ENCODE results near the gene OLFM2. TPM values are rescaled to one million over a fixed set of nuclear protein-coding genes. Genes with fewer than 3 reads are reported as not detected.

The OLFM2 gene
- total RNA-seq, 1 experiment from 2014 or later, result 75.6 TPM

DNA sequence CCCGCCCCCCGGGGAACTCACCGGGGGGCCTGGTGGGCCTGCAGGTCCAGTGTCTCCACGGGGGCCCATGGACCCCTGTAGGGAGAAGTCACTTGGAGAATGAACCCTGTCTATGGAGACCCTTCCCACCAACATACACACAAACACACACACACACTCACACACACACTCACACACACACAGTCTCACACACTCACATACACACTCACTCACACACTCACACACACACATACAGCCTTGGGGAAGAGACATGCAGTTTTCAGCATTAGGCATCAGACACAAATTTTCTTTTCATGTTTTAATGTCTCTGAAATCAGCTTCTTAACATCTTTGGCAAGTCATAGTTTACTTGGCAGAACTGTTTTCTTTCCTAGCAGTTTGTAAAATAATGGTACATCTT is 31.0 kb upstream of the OLFM2 start:
- Histone ChIP-seq H3K4me1 (ENCODE audit: insufficient read depth, low read length) (no peaks in the 10 kb centered on the region), H3T11ph (ENCODE audit: low read length) (no peak overlapping the region), H2AK5ac (ENCODE audit: insufficient read length, low read length) (no peak overlapping the region), H2BK20ac (ENCODE audit: low read depth, low read length, poor library complexity, severe bottlenecking) (no peak overlapping the region), H3K23ac (ENCODE audit: insufficient read length, low read depth, low read length) (no peak overlapping the region), H3K18ac (ENCODE audit: insufficient read length, low read depth, low read length) (no peak overlapping the region), H3K27me3 (ENCODE audit: insufficient read depth, low read length) (peaks cover 2% of the 10 kb centered on the region; the same call in 1 of the 2 replicates), H4K8ac (replicated peaks; ENCODE audit: insufficient read length, low read depth, low read length) (no peak overlapping the region), H3K14ac (ENCODE audit: insufficient read depth, low read length) (no peak overlapping the region), H2BK15ac (ENCODE audit: low read depth, low read length) (no peak overlapping the region), H4K5ac (ENCODE audit: insufficient read length, low read depth, low read length) (no peak overlapping the region), H3K9me3 (ENCODE audit: control insufficient read depth, low read depth, low read length) (no peaks in the 10 kb centered on the region), H2BK12ac (ENCODE audit: insufficient read length, low read depth, low read length) (no peak overlapping the region), H2BK120ac (ENCODE audit: low read depth, low read length, poor library complexity, severe bottlenecking) (no peak overlapping the region), H4K20me1 (ENCODE audit: control insufficient read depth, insufficient read depth, insufficient read length) (no peaks in the 10 kb centered on the region), H3K79me1 (ENCODE audit: insufficient read depth, low read depth, low read length, poor library complexity, severe bottlenecking) (no peaks in the 10 kb centered on the region), H3K9ac (ENCODE audit: extremely low read depth, insufficient read length, low read length) (no peak overlapping the region), H2BK5ac (ENCODE audit: insufficient read length, low read length) (no peak overlapping the region), H3K27ac (ENCODE audit: insufficient read length, low read depth, low read length) (no peak overlapping the region), H3K4me2 (ENCODE audit: insufficient read depth, insufficient read length, low read length) (no peak overlapping the region), H4K91ac (ENCODE audit: insufficient read length, low read depth, low read length) (no peak overlapping the region), H3K23me2 (ENCODE audit: insufficient read length, low read depth, low read length, poor library complexity, severe bottlenecking) (no peaks in the 10 kb centered on the region), H3K56ac (ENCODE audit: insufficient read length, low read depth, low read length) (no peak overlapping the region), H3K4ac (ENCODE audit: low read depth, low read length) (no peak overlapping the region), H2AFZ (ENCODE audit: low read length) (no peak overlapping the region), H3K79me2 (ENCODE audit: insufficient read depth, low read length) (no peaks in the 10 kb centered on the region)
- no peak for TF ChIP-seq CTCF (conservative IDR thresholded peaks at IDR 0.05)
- Mint-ChIP-seq H3K4me1 (peaks cover 12 to 15% of the 10 kb centered on the region in 2 experiments), H3K9me3 (no peaks in the 10 kb centered on the region; a peak in 1 of 5 replicates), H3K27ac (no peak overlapping the region), H3K27me3 (ENCODE audit: low read depth) (peaks cover 59% of the 10 kb centered on the region), H3K4me3 (peak overlapping the region in 1 of 2 experiments; percentile 54; a peak in 3 of 5 replicates), H3K36me3 (ENCODE audit: insufficient read depth in 1 of 3, low read depth in 3 of 3) (no peaks in the 10 kb centered on the region; a peak in 4 of 7 replicates)
- DNase-seq, result no peak
- no CpG with 5 or more reads among the region's 4 CpGs for WGBS (ENCODE audit: extremely low coverage, insufficient read length, low lambda C conversion rate)
